Measurements from ENCODE around the gene C14orf119.

The C14orf119 gene

GRCh38 chr14:23070262-23071129 is 24.8 kb upstream of the C14orf119 start:
- H2AFZ ChIP-seq (ENCODE audit: insufficient read depth, low read length, poor library complexity) = no peak overlapping the region
- H3K4me2 ChIP-seq (ENCODE audit: low read length) = peak overlapping the region; percentile 64
- peak overlapping the region; percentile 36 for H4K91ac ChIP-seq (ENCODE audit: low read depth, low read length)
- 100% methylated on average over 1 of the region's 10 CpGs for WGBS (ENCODE audit: extremely low coverage, insufficient coverage, insufficient read length)
- H2BK12ac ChIP-seq (ENCODE audit: low read length) = no peak overlapping the region
- no peak overlapping the region for H3K23ac ChIP-seq (ENCODE audit: low read length)
- H3K9me3 ChIP-seq (ENCODE audit: insufficient read depth, low read depth, low read length) = no peaks in the 10 kb centered on the region
- peaks cover 27 to 51% of the 10 kb centered on the region in 2 experiments for H3K36me3 ChIP-seq (ENCODE audit: control insufficient read depth in 1 of 2, insufficient read depth in 2 of 2, low read length in 2 of 2)
- peak overlapping the region; percentile 81 for H3K9ac ChIP-seq (ENCODE audit: low read length)
- H3K27me3 ChIP-seq (ENCODE audit: insufficient read depth, low read length) = no peaks in the 10 kb centered on the region
- peak overlapping the region; percentile 63 for H3K4me3 ChIP-seq (ENCODE audit: low read depth, low read length)
- peak overlapping the region; percentile 78 for H3K27ac ChIP-seq (ENCODE audit: low read depth, low read length)
- peak overlapping the region; percentile 1 for H2AK5ac ChIP-seq (ENCODE audit: low read length)
- peak overlapping the region; percentile 23 for H2BK5ac ChIP-seq (ENCODE audit: low read depth, low read length, poor library complexity)
- H3K4me1 ChIP-seq (ENCODE audit: control insufficient read depth in 1 of 2, insufficient read depth in 2 of 2, low read length in 2 of 2) = peaks cover 13% of the 10 kb centered on the region in 2 experiments
- H3K18ac ChIP-seq (ENCODE audit: low read length) = no peak overlapping the region
- H3K14ac ChIP-seq (ENCODE audit: low read length) = peak overlapping the region; percentile 22
- peaks cover 14% of the 10 kb centered on the region for H3K79me2 ChIP-seq (ENCODE audit: control insufficient read depth, insufficient read depth, low read length, poor library complexity)
- peak in 1 of 2 donors; percentile 18 for DNase-seq
- peak overlapping the region; percentile 12 for H3K4ac ChIP-seq (ENCODE audit: low read depth, low read length)
- peak overlapping the region; percentile 40 for H4K8ac ChIP-seq (ENCODE audit: low read depth, low read length)
- H2BK120ac ChIP-seq (ENCODE audit: insufficient read depth, low read length, poor library complexity) = peak overlapping the region; percentile 16
- H4K12ac ChIP-seq (ENCODE audit: low read depth, low read length) = no peak overlapping the region
- H3K79me1 ChIP-seq (ENCODE audit: low read length) = peaks cover 10% of the 10 kb centered on the region

- H3K9ac ChIP-seq (ENCODE audit: low read length) = peak overlapping the region; percentile 91
- H3K79me1 ChIP-seq (ENCODE audit: low read length) = peaks cover 13% of the 10 kb centered on the region
- H2BK5ac ChIP-seq (ENCODE audit: low read depth, low read length, poor library complexity) = peak overlapping the region; percentile 60
- H2AFZ ChIP-seq (ENCODE audit: insufficient read depth, low read length, poor library complexity) = peak overlapping the region; percentile 8
- H3K27ac ChIP-seq (ENCODE audit: low read depth, low read length) = peak overlapping the region; percentile 78
- H4K91ac ChIP-seq (ENCODE audit: low read depth, low read length) = peak overlapping the region; percentile 84
- H3K4ac ChIP-seq (ENCODE audit: low read depth, low read length) = peak overlapping the region; percentile 85
- H3K9me3 ChIP-seq (ENCODE audit: insufficient read depth, low read depth, low read length) = no peaks in the 10 kb centered on the region
- 100% methylated on average over 1 of the region's 14 CpGs for WGBS (ENCODE audit: extremely low coverage, insufficient coverage, insufficient read length)
- H3K4me3 ChIP-seq (ENCODE audit: low read depth, low read length) = peak overlapping the region; percentile 84
- H3K23ac ChIP-seq (ENCODE audit: low read length) = no peak overlapping the region
- H2BK120ac ChIP-seq (ENCODE audit: insufficient read depth, low read length, poor library complexity) = peak overlapping the region; percentile 67
- peak overlapping the region; percentile 90 for H3K14ac ChIP-seq (ENCODE audit: low read length)
- DNase-seq = peak; percentile 79 to 80
- peak overlapping the region; percentile 75 for H4K12ac ChIP-seq (ENCODE audit: low read depth, low read length)
- H2BK12ac ChIP-seq (ENCODE audit: low read length) = no peak overlapping the region
- H2AK5ac ChIP-seq (ENCODE audit: low read length) = peak overlapping the region; percentile 8
- peaks cover 18% of the 10 kb centered on the region in 2 experiments for H3K4me1 ChIP-seq (ENCODE audit: control insufficient read depth in 1 of 2, insufficient read depth in 2 of 2, low read length in 2 of 2)
- peaks cover 24 to 47% of the 10 kb centered on the region in 2 experiments for H3K36me3 ChIP-seq (ENCODE audit: control insufficient read depth in 1 of 2, insufficient read depth in 2 of 2, low read length in 2 of 2)
- peaks cover 14% of the 10 kb centered on the region for H3K79me2 ChIP-seq (ENCODE audit: control insufficient read depth, insufficient read depth, low read length, poor library complexity)
- H3K18ac ChIP-seq (ENCODE audit: low read length) = peak overlapping the region; percentile 78
- H3K4me2 ChIP-seq (ENCODE audit: low read length) = peak overlapping the region; percentile 64
- H3K27me3 ChIP-seq (ENCODE audit: insufficient read depth, low read length) = no peaks in the 10 kb centered on the region
- peak overlapping the region; percentile 38 for H4K8ac ChIP-seq (ENCODE audit: low read depth, low read length)
These were observed 23.9 kb upstream of the C14orf119 start for GRCh38 chr14:23071244-23071920.

- Histone ChIP-seq H2AK5ac (ENCODE audit: low read length) (no peak overlapping the region), H3K14ac (ENCODE audit: low read length) (no peak overlapping the region)
- WGBS (ENCODE audit: extremely low coverage, insufficient coverage, insufficient read length) = no CpG with 5 or more reads among the region's 5 CpGs
These were observed 23.3 kb upstream of the C14orf119 start for GRCh38 chr14:23071921-23072539.

GRCh38 chr14:23074906-23075305 is 20.4 kb upstream of the C14orf119 start:
- H4K8ac ChIP-seq (ENCODE audit: low read depth, low read length) = no peak overlapping the region
- H3K27ac ChIP-seq (ENCODE audit: low read depth, low read length) = no peak overlapping the region
- no peak overlapping the region for H4K91ac ChIP-seq (ENCODE audit: low read depth, low read length)
- no peak overlapping the region for H3K4me3 ChIP-seq (ENCODE audit: low read depth, low read length)
- H3K9ac ChIP-seq (ENCODE audit: low read length) = no peak overlapping the region
- no peak overlapping the region for H4K12ac ChIP-seq (ENCODE audit: low read depth, low read length)
- H3K9me3 ChIP-seq (ENCODE audit: insufficient read depth, low read depth, low read length) = no peaks in the 10 kb centered on the region
- no peak overlapping the region for H2BK12ac ChIP-seq (ENCODE audit: low read length)
- H3K18ac ChIP-seq (ENCODE audit: low read length) = no peak overlapping the region
- H2BK5ac ChIP-seq (ENCODE audit: low read depth, low read length, poor library complexity) = no peak overlapping the region
- H3K23ac ChIP-seq (ENCODE audit: low read length) = no peak overlapping the region
- H2BK120ac ChIP-seq (ENCODE audit: insufficient read depth, low read length, poor library complexity) = no peak overlapping the region
- no peak overlapping the region for H3K4ac ChIP-seq (ENCODE audit: low read depth, low read length)
- H3K4me2 ChIP-seq (ENCODE audit: low read length) = no peak overlapping the region
- H3K79me2 ChIP-seq (ENCODE audit: control insufficient read depth, insufficient read depth, low read length, poor library complexity) = peaks cover 8% of the 10 kb centered on the region
- H3K27me3 ChIP-seq (ENCODE audit: insufficient read depth, low read length) = no peaks in the 10 kb centered on the region
- no peak overlapping the region for H3K14ac ChIP-seq (ENCODE audit: low read length)
- H3K79me1 ChIP-seq (ENCODE audit: low read length) = peaks cover 18% of the 10 kb centered on the region
- no peak overlapping the region for H2AK5ac ChIP-seq (ENCODE audit: low read length)
- no peak for DNase-seq
- H3K4me1 ChIP-seq (ENCODE audit: control insufficient read depth in 1 of 2, insufficient read depth in 2 of 2, low read length in 2 of 2) = peaks cover 22 to 23% of the 10 kb centered on the region in 2 experiments
- H2AFZ ChIP-seq (ENCODE audit: insufficient read depth, low read length, poor library complexity) = no peak overlapping the region
- peaks cover 7 to 36% of the 10 kb centered on the region in 2 experiments for H3K36me3 ChIP-seq (ENCODE audit: control insufficient read depth in 1 of 2, insufficient read depth in 2 of 2, low read length in 2 of 2)
- WGBS (ENCODE audit: extremely low coverage, insufficient coverage, insufficient read length) = no CpG with 5 or more reads among the region's 1 CpG

More at GRCh38 chr14:23071921-23072539, 23.3 kb upstream of the C14orf119 start:
- peaks cover 14% of the 10 kb centered on the region for H3K79me2 ChIP-seq (ENCODE audit: control insufficient read depth, insufficient read depth, low read length, poor library complexity)
- H4K8ac ChIP-seq (ENCODE audit: low read depth, low read length) = no peak overlapping the region
- no peak overlapping the region for H3K23ac ChIP-seq (ENCODE audit: low read length)
- H2BK12ac ChIP-seq (ENCODE audit: low read length) = no peak overlapping the region
- no peak overlapping the region for H2AFZ ChIP-seq (ENCODE audit: insufficient read depth, low read length, poor library complexity)
- H2BK120ac ChIP-seq (ENCODE audit: insufficient read depth, low read length, poor library complexity) = no peak overlapping the region
- H3K4me3 ChIP-seq (ENCODE audit: low read depth, low read length) = no peak overlapping the region
- H3K9ac ChIP-seq (ENCODE audit: low read length) = no peak overlapping the region
- peak; percentile 54 to 69 for DNase-seq
- H2BK5ac ChIP-seq (ENCODE audit: low read depth, low read length, poor library complexity) = no peak overlapping the region
- H3K79me1 ChIP-seq (ENCODE audit: low read length) = peaks cover 13% of the 10 kb centered on the region
- peak overlapping the region; percentile 29 for H4K91ac ChIP-seq (ENCODE audit: low read depth, low read length)
- no peaks in the 10 kb centered on the region for H3K27me3 ChIP-seq (ENCODE audit: insufficient read depth, low read length)
- peaks cover 21 to 22% of the 10 kb centered on the region in 2 experiments for H3K4me1 ChIP-seq (ENCODE audit: control insufficient read depth in 1 of 2, insufficient read depth in 2 of 2, low read length in 2 of 2)
- H3K27ac ChIP-seq (ENCODE audit: low read depth, low read length) = peak overlapping the region; percentile 54
- H4K12ac ChIP-seq (ENCODE audit: low read depth, low read length) = no peak overlapping the region
- no peaks in the 10 kb centered on the region for H3K9me3 ChIP-seq (ENCODE audit: insufficient read depth, low read depth, low read length)
- H3K36me3 ChIP-seq (ENCODE audit: control insufficient read depth in 1 of 2, insufficient read depth in 2 of 2, low read length in 2 of 2) = peaks cover 19 to 44% of the 10 kb centered on the region in 2 experiments
- H3K4ac ChIP-seq (ENCODE audit: low read depth, low read length) = no peak overlapping the region
- H3K18ac ChIP-seq (ENCODE audit: low read length) = no peak overlapping the region
- H3K4me2 ChIP-seq (ENCODE audit: low read length) = peak overlapping the region; percentile 56

All from trophoblast cell (in vitro differentiated cells and primary cell).